ENCODE measurements around the gene NF1.
"Not testable (repeated sequence)": the region's sequence is repeated elsewhere in the genome, so short reads cannot be mapped to it uniquely, and the experiment has no call there.

NF1 gene

GRCh38 chr17:31295489-31295871 lies 200.7 kb downstream of the NF1 start:
- no peak for DNase-seq (ENCODE audit: low read depth in 3 of 3)

- no peak for DNase-seq (ENCODE audit: low read depth in 3 of 3)
Measured at GRCh38 chr17:31296142-31296541, 201.4 kb downstream of the NF1 start.

GRCh38 chr17:31297090-31297489 lies 202.3 kb downstream of the NF1 start, which contains the start of gene OMG:
TSS of gene OMG (minus strand) at chr17:31297239. CDS start at chr17:31296331, 908 bp downstream.
- DNase-seq (ENCODE audit: low read depth in 3 of 3) = no peak

GRCh38 chr17:31299624-31300023 lies 204.8 kb downstream of the NF1 start:
- DNase-seq (ENCODE audit: low read depth in 3 of 3) = no peak

- DNase-seq (ENCODE audit: low read depth in 3 of 3) = no peak
Measured at GRCh38 chr17:31307640-31308039, 212.9 kb downstream of the NF1 start.

GRCh38 chr17:31308372-31309334 lies 213.9 kb downstream of the NF1 start:
- no peak for DNase-seq (ENCODE audit: low read depth in 3 of 3)

GRCh38 chr17:31309556-31309955 lies 214.8 kb downstream of the NF1 start:
- no peak for DNase-seq (ENCODE audit: low read depth in 3 of 3)

GRCh38 chr17:31310260-31310659 lies 215.5 kb downstream of the NF1 start:
- peak in 1 of 3 experiments; percentile 39 for DNase-seq (ENCODE audit: low read depth in 3 of 3)

GRCh38 chr17:31310886-31311285 lies 216.1 kb downstream of the NF1 start:
- DNase-seq (ENCODE audit: low read depth in 3 of 3) = no peak

GRCh38 chr17:31311526-31311925 lies 216.7 kb downstream of the NF1 start:
- DNase-seq (ENCODE audit: low read depth in 3 of 3) = no peak

GRCh38 chr17:31312223-31312622 lies 217.4 kb downstream of the NF1 start:
- not testable (repeated sequence) for DNase-seq (ENCODE audit: low read depth in 3 of 3)

- DNase-seq (ENCODE audit: low read depth in 3 of 3) = no peak
Measured at GRCh38 chr17:31313982-31314781, 219.4 kb downstream of the NF1 start, which contains the start of gene EVI2B. TSS of gene EVI2B (minus strand) at chr17:31314054. CDS start at chr17:31305609, 8,445 bp downstream.

- no peak for DNase-seq (ENCODE audit: low read depth in 3 of 3)
Measured at GRCh38 chr17:31314782-31315100, 220.0 kb downstream of the NF1 start.

GRCh38 chr17:31318298-31318801 lies 223.6 kb downstream of the NF1 start:
- peak in 1 of 3 experiments; percentile 22 for DNase-seq (ENCODE audit: low read depth in 3 of 3)

- DNase-seq (ENCODE audit: low read depth in 3 of 3) = no peak
Measured at GRCh38 chr17:31318851-31319661, 224.3 kb downstream of the NF1 start.

- DNase-seq (ENCODE audit: low read depth in 3 of 3) = no peak
Measured at GRCh38 chr17:31320241-31320640, 225.5 kb downstream of the NF1 start.

GRCh38 chr17:31320791-31321190 lies 226.0 kb downstream of the NF1 start:
- no peak for DNase-seq (ENCODE audit: low read depth in 3 of 3)

GRCh38 chr17:31321481-31321880 lies 226.7 kb downstream of the NF1 start, which contains the start of gene EVI2A:
TSS of gene EVI2A (minus strand) at chr17:31321622. CDS start at chr17:31319013, 2,609 bp downstream.
- peak in 2 of 3 experiments; percentile 57 to 74 for DNase-seq (ENCODE audit: low read depth in 3 of 3)

- no peak for DNase-seq (ENCODE audit: low read depth in 3 of 3)
Measured at GRCh38 chr17:31321966-31322365, 227.2 kb downstream of the NF1 start.

- DNase-seq (ENCODE audit: low read depth in 3 of 3) = no peak
Measured at GRCh38 chr17:31323551-31323950, 228.8 kb downstream of the NF1 start.

GRCh38 chr17:31327534-31328159 lies 232.9 kb downstream of the NF1 start:
- DNase-seq (ENCODE audit: low read depth in 3 of 3) = no peak
